Activated CD4-positive, alpha-beta T cell treated with anti-CD3 and anti-CD28 coated beads, Interleukin-2, amount 50 U/mL, for 24 hours (primary cell): ENCODE measurements around the gene SLC25A23.
A peak's percentile ranks its signal among the peaks of the same experiment; 100 is the strongest.

Experiments
- DNase-seq, 2 donors: peaks; one replicate each; pipeline ENCODE4 v3.0.0-alpha.2; 2020; ENCODE audit warnings: low read depth in 1 of 2, low spot score in 1 of 2

Gene SLC25A23

DNA sequence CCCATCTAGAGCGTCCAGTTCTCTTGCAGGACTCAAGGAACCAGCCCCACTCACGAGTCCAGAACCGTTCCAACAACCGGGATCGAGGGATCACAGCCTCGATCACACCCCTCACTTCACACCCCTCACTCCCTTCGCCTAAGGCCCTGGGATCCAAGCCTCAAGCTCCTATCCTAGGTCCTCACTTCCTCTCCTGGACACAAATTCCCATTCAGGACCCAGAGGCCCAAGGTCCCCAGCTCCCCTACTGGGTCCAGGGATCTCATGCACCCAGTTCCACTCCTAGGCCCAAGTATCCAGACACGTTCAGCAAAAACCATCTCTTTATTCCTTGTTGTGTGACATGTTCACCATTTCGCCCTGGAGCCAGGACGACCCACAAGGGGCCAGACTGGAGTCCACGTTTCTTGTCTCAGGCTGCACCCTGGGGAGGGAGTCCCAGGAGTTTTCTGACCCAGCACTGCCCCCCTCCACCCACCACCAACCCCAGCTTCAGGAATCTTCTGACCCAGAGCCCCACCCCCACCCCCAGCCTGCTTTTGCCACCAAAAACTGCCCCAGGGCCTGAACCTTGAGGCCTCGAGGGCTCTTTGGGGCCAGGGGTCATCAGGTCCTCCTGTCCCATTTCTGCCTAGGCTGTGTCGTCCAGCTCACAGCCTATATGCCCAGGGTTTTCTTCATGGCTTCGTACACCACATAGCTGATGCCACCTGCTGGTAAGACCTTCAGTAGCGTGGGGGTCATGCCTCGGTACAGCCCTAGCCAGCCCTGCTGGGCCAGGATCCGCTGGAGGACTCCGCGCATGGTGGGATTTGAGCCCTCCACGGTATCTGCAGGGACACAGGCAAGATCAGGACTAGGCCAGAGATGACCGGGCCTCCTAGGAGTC, 33.6 kb downstream of the SLC25A23 start:
- no peak for DNase-seq

GRCh38 chr19:6424939-6425731, 34.5 kb downstream of the SLC25A23 start:
- peak; percentile 93 to 99 for DNase-seq

DNA sequence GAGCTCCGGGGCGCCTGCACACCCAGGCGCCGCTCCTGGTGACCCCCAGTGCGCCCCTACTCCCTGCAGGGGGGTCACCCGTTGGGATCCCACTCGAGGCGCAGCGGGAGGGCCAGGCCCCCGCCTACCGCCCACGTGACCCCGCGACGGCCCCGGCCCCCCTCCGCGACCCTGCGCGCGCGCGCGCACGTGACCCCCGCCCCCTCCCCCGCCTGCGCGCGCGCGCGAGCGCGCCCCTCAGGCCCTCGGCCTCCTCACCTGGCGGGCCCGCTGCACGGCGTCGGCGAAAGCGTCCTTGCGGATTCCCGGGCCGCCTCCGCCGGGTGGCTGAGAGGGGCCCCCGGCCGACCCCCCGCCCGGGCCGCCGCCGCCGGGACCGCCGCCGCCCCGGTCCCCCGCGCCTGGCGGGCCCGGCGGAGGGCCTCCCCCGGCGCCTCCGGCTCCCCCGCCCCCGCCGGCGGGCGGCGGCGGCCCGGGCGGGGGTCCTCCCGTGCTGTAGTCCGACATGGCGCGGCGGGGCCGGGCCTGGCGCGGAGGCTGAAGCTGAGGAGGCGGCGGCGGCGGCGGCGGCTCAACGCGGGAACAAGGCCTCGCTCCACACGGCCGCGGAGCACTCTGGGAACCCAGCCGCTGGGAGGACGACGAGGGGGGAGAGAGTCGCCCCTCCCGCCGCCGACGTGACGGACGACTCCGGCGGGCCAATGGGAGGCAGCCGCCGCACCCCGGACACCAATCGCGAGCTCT, 35.2 kb downstream of the SLC25A23 start, which contains the start of gene KHSRP:
TSS of gene KHSRP (minus strand) at position 617 of the 744 bp plus-strand sequence. CDS start at position 507, 110 bp downstream.
- DNase-seq = no peak

GRCh38 chr19:6423499-6424194, 35.9 kb downstream of the SLC25A23 start:
- peak in 1 of 2 donors; percentile 32 for DNase-seq

GRCh38 chr19:6421075-6422014, 38.2 kb downstream of the SLC25A23 start:
- no peak for DNase-seq

DNA sequence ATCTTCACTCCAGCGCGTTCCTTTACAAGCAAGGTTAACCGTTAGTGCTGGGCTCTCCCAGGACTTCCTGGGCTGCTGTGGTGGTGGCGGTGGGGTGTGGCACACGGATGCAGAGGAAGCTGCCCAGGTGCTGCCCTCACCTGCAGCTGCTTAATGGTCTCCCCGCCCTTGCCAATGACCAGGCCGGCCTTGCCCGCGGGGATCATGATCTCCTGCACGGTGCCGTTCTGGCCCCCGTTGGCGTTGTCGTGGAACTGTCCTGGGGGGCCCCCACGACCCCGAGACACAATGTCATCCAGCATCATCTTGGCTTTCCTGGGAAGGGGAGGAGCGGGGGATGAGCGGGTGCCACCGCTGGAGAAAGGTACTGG, 41.0 kb downstream of the SLC25A23 start:
- no peak for DNase-seq

- DNase-seq = no peak
Observed at GRCh38 chr19:6417713-6418561, 41.7 kb downstream of the SLC25A23 start.

- no peak for DNase-seq
Observed at GRCh38 chr19:6416658-6417405, 42.8 kb downstream of the SLC25A23 start.

DNA sequence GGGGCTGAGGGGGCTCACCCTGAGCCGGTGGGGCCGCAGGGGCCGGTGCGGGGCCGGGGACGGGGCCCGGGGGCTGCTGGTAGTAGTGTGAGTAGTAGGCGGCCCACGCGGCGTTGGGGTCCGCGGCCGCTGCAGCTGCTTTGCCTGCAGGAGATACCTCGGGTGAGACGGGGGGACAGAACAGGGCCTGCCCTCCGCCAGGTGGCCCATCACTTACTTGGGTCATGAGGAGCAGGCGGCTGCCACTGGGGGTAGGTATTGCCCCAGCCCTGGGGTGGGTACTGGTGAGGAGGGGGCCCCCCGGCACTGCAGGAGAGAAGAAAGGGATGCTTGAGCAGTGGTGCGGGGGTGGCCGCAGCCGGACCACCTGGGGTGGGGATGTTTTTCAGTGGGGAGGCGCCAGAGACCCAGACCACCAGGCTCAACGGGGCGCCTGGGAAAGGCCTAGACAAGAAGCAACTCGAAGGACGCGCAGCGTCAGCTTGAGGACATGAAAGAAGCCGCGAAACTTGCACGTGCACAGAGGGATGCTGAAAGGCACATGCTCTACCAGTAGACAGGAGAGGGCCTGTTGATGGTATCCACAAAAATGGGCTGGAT, 43.9 kb downstream of the SLC25A23 start:
- no peak for DNase-seq

DNA sequence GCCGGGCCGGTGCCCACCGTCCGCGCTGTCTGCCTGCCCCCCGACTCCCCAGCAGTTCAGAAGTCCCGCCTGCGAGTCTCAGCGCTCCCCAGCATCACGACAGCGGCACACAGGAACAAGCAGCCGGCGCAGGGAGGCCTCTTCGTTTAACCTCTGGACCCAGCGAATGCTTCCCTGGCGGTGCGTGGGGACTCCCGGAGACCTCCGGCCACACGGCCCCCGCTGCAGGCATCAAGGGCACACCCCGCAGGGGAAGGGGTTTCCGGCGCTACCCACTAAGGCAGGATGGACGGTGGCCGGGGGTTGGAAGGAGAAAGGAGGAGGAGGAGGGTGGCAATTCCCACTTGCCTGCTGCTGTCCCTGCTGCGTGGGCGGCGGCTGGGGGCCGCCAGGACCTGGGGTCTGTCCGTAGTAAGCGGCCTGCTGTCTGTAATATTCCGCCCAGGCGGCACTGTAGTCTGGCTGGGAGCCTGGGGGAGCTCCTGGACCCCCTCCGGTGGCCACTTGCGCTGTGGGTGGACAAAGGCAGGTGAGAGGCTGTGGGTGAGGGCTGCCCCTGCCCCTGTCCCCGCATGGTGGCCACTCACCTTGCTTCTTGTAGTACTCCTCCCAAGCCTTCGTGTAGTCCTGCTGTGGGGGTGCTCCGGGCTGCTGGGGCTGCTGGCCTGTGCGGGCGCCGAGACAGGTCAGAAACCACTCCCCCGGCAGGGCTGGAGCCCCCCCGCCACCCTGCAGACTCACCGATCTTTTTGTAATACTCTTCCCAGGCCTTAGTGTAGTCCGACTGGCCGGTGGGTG, 44.6 kb downstream of the SLC25A23 start:
- DNase-seq = no peak

DNA sequence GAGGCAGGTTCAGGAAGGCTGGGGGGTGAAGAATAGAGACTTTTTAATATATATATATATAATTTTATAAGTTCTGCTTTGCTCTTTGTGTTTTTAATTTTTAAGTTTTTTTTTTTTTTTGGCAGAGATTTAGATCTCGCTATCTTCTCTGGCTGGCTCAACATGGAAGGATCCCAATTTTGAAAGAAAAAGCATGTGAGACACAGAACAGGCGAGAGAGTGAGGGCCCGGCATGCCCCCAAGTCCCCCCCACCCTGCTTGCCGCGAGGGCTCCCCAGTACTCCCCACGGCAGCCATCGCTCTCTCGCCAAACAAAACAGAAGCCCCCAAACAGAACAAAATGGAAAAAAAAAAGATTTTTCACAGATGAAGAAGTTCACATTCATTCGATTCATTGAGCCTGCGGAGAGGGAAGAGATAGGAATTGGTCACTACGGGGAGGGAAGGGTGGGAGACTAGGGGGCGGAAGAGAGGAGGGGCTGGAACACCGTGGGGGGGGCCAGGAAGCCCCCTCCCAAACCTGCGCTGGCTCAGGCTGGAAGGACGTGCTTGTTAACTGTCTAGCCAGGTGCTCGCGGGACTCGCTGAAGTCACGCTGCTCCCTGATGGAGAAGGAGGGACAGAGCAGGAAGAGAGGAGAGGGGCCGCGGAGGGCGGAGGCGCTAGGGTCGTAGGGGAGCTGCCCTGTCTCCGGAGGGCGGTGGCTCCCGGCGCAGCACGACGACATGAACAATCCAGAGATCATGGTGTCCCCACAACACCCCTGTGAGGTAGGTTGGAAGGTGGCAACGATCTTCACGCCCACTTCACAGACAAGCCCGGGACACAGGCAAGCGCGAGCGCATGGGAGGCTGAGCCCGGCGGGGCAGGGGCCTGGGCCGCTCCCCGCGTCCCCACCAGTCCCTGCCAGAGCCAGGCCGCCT, 45.6 kb downstream of the SLC25A23 start:
- no peak for DNase-seq

- no peak for DNase-seq
Observed at GRCh38 chr19:6413291-6413690, 46.3 kb downstream of the SLC25A23 start.

- peak in 1 of 2 donors; percentile 36 for DNase-seq
Observed at GRCh38 chr19:6412447-6413091, 47.0 kb downstream of the SLC25A23 start.

- DNase-seq = no peak
Observed at GRCh38 chr19:6412061-6412446, 47.5 kb downstream of the SLC25A23 start.

DNA sequence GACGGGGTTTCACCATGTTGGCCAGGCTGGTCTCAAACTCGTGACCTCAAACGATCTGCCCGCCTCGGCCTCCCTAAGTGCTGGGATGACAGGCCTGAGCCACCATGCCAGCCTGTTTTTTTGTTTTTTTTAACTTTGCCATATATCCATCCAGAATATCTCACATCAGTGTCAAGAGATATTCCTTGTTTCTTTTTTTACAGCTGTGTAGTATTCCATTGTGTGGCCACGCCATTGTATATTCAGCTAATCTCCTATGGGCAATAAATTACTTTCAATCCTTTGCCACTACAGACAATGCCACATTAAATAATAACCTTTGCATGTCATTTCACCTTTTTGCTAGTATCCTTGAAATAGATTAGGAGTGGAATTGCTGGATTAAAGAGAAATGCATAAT, 50.2 kb downstream of the SLC25A23 start:
- DNase-seq = no peak
